ENCODE results near the gene FPR2.
"Not testable (repeated sequence)": the region's sequence is repeated elsewhere in the genome, so short reads cannot be mapped to it uniquely, and the experiment has no call there.

FPR2 gene

GRCh38 chr19:51739466-51740213 is 21.3 kb upstream of the FPR2 start:
- DNase-seq (ENCODE audit: low read depth in 2 of 2), result no peak

- no peak for DNase-seq (ENCODE audit: low read depth in 2 of 2)
Observed at GRCh38 chr19:51740356-51740755, 20.6 kb upstream of the FPR2 start.

GRCh38 chr19:51742789-51743188 is 18.2 kb upstream of the FPR2 start:
- no peak for DNase-seq (ENCODE audit: low read depth in 2 of 2)

- DNase-seq (ENCODE audit: low read depth in 2 of 2), result no peak
Observed at GRCh38 chr19:51743405-51743804, 17.6 kb upstream of the FPR2 start.

GRCh38 chr19:51746731-51747130 is 14.2 kb upstream of the FPR2 start:
- DNase-seq (ENCODE audit: low read depth in 2 of 2), result no peak

GRCh38 chr19:51749979-51750378 is 11.0 kb upstream of the FPR2 start:
- no peak for DNase-seq (ENCODE audit: low read depth in 2 of 2)

- DNase-seq (ENCODE audit: low read depth in 2 of 2), result no peak
Observed at GRCh38 chr19:51750400-51751094, 10.4 kb upstream of the FPR2 start.

- no peak for DNase-seq (ENCODE audit: low read depth in 2 of 2)
Observed at GRCh38 chr19:51751655-51752054, 9.3 kb upstream of the FPR2 start, which contains the start of gene FPR1. FPR1 (minus strand) TSS chr19:51751878; CDS start chr19:51746994, 4,884 bp downstream.

- DNase-seq (ENCODE audit: low read depth in 2 of 2), result no peak
Observed at GRCh38 chr19:51754109-51754508, 6.9 kb upstream of the FPR2 start.

- no peak for DNase-seq (ENCODE audit: low read depth in 2 of 2)
Observed at GRCh38 chr19:51754770-51755169, 6.2 kb upstream of the FPR2 start.

GRCh38 chr19:51755571-51755970 is 5.4 kb upstream of the FPR2 start:
- no peak for DNase-seq (ENCODE audit: low read depth in 2 of 2)

- no peak for DNase-seq (ENCODE audit: low read depth in 2 of 2)
Observed at GRCh38 chr19:51761696-51762095, 716 bp downstream of the FPR2 start.

GRCh38 chr19:51765086-51765485 is 4.1 kb downstream of the FPR2 start:
- DNase-seq (ENCODE audit: low read depth in 2 of 2), result no peak

GRCh38 chr19:51766461-51766860 is 5.5 kb downstream of the FPR2 start:
- no peak for DNase-seq (ENCODE audit: low read depth in 2 of 2)

GRCh38 chr19:51771376-51772130 is 10.6 kb downstream of the FPR2 start:
- DNase-seq (ENCODE audit: low read depth in 2 of 2), result no peak

GRCh38 chr19:51772977-51773376 is 12.0 kb downstream of the FPR2 start:
- no peak for DNase-seq (ENCODE audit: low read depth in 2 of 2)

GRCh38 chr19:51776561-51776960 is 15.6 kb downstream of the FPR2 start:
- not testable (repeated sequence) for DNase-seq (ENCODE audit: low read depth in 2 of 2)

GRCh38 chr19:51777570-51778462 is 16.8 kb downstream of the FPR2 start:
- no peak for DNase-seq (ENCODE audit: low read depth in 2 of 2)

- DNase-seq (ENCODE audit: low read depth in 2 of 2), result no peak
Observed at GRCh38 chr19:51779181-51779580, 18.2 kb downstream of the FPR2 start.

- DNase-seq (ENCODE audit: low read depth in 2 of 2), result no peak
Observed at GRCh38 chr19:51779703-51780102, 18.7 kb downstream of the FPR2 start.

GRCh38 chr19:51780270-51780669 is 19.3 kb downstream of the FPR2 start:
- DNase-seq (ENCODE audit: low read depth in 2 of 2), result no peak

GRCh38 chr19:51781999-51782398 is 21.0 kb downstream of the FPR2 start:
- no peak for DNase-seq (ENCODE audit: low read depth in 2 of 2)
